GM21367 (cell line): Measurements from ENCODE around the gene SHLD1.

Experiments used
- ATAC-seq: cut with Tn5 transposase; IDR thresholded peaks from one replicate; pipeline ENCODE4 v1.9.1; 2021; ENCODE audit not compliant: unreplicated experiment

Gene SHLD1

GRCh38 chr20:5845681-5846615 lies 95.7 kb downstream of the SHLD1 start:
- ATAC-seq, result no peak

GRCh38 chr20:5848711-5849505 lies 98.7 kb downstream of the SHLD1 start:
- no peak for ATAC-seq

- ATAC-seq, result no peak
These were observed 105.7 kb downstream of the SHLD1 start for GRCh38 chr20:5855939-5856338.

- ATAC-seq, result no peak
These were observed 109.4 kb downstream of the SHLD1 start for GRCh38 chr20:5859608-5860007.

- no peak for ATAC-seq
These were observed 112.5 kb downstream of the SHLD1 start for GRCh38 chr20:5862703-5863039.

- no peak for ATAC-seq
These were observed 113.0 kb downstream of the SHLD1 start for GRCh38 chr20:5863040-5863833.

GRCh38 chr20:5864428-5864827 lies 114.2 kb downstream of the SHLD1 start:
- ATAC-seq, result no peak

GRCh38 chr20:5864873-5865587 lies 114.8 kb downstream of the SHLD1 start:
- no peak for ATAC-seq

- ATAC-seq, result no peak
These were observed 115.4 kb downstream of the SHLD1 start for GRCh38 chr20:5865604-5866003.

- ATAC-seq, result no peak
These were observed 120.4 kb downstream of the SHLD1 start for GRCh38 chr20:5870568-5870981.

GRCh38 chr20:5871459-5872410 lies 121.5 kb downstream of the SHLD1 start:
- ATAC-seq, result no peak

- ATAC-seq, result no peak
These were observed 126.9 kb downstream of the SHLD1 start for GRCh38 chr20:5877128-5877527.

GRCh38 chr20:5880326-5880725 lies 130.1 kb downstream of the SHLD1 start:
- no peak for ATAC-seq

- no peak for ATAC-seq
These were observed 131.5 kb downstream of the SHLD1 start for GRCh38 chr20:5881703-5882102.

- ATAC-seq, result no peak
These were observed 132.0 kb downstream of the SHLD1 start for GRCh38 chr20:5882166-5882565.

GRCh38 chr20:5884465-5885335 lies 134.5 kb downstream of the SHLD1 start:
- no peak for ATAC-seq

GRCh38 chr20:5885866-5886265 lies 135.7 kb downstream of the SHLD1 start:
- no peak for ATAC-seq

- no peak for ATAC-seq
These were observed 136.6 kb downstream of the SHLD1 start for GRCh38 chr20:5886788-5887187.

GRCh38 chr20:5887386-5887785 lies 137.2 kb downstream of the SHLD1 start:
- no peak for ATAC-seq
